Measurements from ENCODE around the gene TARS2. TPM values are rescaled to one million over a fixed set of nuclear protein-coding genes. Genes with fewer than 3 reads are reported as not detected.

TARS2 gene
- total RNA-seq, 1 experiment from 2014 or later, result 30.6 TPM

DNA sequence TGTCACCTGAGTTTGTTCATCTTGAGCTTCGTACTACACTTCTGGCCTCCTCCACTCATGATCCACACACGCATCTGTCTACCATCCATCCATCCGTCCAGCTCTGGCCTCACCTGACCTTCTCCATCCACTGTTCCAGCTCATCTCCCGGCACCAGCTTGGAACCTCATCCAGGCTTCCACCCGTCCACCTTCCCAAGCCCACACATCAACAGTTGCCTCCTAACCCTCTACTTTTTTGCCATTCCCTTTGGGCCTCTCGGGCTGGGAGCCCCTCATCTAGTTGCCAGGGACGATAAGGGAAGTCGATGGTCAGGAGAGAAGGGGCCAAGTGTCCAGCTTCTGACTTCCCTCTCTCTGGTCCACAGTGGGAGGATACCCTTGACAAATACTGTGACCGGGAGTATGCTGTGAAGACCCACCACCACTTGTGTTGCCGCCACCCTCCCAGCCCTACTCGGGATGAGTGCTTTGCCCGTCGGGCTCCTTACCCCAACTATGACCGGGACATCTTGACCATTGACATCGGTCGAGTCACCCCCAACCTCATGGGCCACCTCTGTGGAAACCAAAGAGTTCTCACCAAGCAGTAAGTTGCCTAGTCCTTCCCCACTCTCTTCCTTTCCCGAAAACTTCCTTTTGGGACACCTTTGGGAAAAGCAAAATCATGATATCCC lies 24.9 kb downstream of the TARS2 start:
- no peaks in the 10 kb centered on the region for H3K9me3 ChIP-seq
- Mint-ChIP-seq H3K9me3 (ENCODE audit: unreplicated experiment) (no peaks in the 10 kb centered on the region), H3K36me3 (ENCODE audit: insufficient read depth, unreplicated experiment) (peaks cover 16% of the 10 kb centered on the region), H3K4me3 (ENCODE audit: unreplicated experiment) (no peak overlapping the region), H3K27ac (ENCODE audit: unreplicated experiment) (no peak overlapping the region), H3K27me3 (ENCODE audit: insufficient read depth, unreplicated experiment) (no peaks in the 10 kb centered on the region), H3K4me1 (ENCODE audit: low read depth, unreplicated experiment) (peaks cover 9% of the 10 kb centered on the region)
- intact Hi-C loops (cut with micrococcal nuclease; ENCODE audit: unreplicated experiment), result no loop called here
- ChIA-PET POLR2A (no interaction called here), CTCF (no interaction called here)
- no peaks in the 10 kb centered on the region for H3K36me3 ChIP-seq (ENCODE audit: control insufficient read depth, insufficient read depth, low read length)
- no peaks in the 10 kb centered on the region for H3K27me3 ChIP-seq (replicated peaks; ENCODE audit: control insufficient read depth, insufficient read depth, low read length)
- TF ChIP-seq, protein P1, sequence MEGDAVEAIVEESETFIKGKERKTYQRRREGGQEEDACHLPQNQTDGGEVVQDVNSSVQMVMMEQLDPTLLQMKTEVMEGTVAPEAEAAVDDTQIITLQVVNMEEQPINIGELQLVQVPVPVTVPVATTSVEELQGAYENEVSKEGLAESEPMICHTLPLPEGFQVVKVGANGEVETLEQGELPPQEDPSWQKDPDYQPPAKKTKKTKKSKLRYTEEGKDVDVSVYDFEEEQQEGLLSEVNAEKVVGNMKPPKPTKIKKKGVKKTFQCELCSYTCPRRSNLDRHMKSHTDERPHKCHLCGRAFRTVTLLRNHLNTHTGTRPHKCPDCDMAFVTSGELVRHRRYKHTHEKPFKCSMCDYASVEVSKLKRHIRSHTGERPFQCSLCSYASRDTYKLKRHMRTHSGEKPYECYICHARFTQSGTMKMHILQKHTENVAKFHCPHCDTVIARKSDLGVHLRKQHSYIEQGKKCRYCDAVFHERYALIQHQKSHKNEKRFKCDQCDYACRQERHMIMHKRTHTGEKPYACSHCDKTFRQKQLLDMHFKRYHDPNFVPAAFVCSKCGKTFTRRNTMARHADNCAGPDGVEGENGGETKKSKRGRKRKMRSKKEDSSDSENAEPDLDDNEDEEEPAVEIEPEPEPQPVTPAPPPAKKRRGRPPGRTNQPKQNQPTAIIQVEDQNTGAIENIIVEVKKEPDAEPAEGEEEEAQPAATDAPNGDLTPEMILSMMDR (IDR thresholded peaks at IDR 0.05; ENCODE audit: insufficient read depth in 1 of 2, low read depth in 1 of 2, low read length in 1 of 2, severe bottlenecking in 1 of 2, unreplicated experiment in 1 of 2), result no peak
- no peak overlapping the region for H3K4me3 ChIP-seq (ENCODE audit: low read depth, low read length)
- H3K4me1 ChIP-seq, result peaks cover 11% of the 10 kb centered on the region; the same call in 1 of the 2 replicates
- BruUV-seq (replicated peaks), result no TSS peak
- DNase-seq, result no peak

DNA sequence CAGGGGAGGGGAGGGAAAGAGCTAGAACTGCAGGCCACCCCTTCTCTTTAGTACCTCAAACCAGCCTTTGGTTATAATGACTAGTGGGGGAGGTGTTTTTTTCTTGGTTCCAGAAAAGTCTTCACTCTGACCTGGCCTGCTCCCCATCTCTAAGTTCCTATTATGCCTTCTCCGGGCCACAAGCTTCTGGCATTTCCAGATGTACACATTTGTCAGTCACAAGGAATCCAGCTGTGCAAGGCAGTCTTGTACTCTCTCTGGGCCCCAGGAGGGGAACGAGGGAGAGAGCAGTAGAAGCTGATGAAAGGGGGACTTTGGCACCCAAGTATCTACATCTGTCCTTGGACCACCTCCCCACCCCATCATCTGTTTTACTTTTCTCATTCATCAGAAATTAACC lies 25.6 kb downstream of the TARS2 start:
- DNase-seq, result no peak
- no peaks in the 10 kb centered on the region for H3K27me3 ChIP-seq (replicated peaks; ENCODE audit: control insufficient read depth, insufficient read depth, low read length)
- H3K4me1 ChIP-seq, result peaks cover 7% of the 10 kb centered on the region; the same call in 1 of the 2 replicates
- ChIA-PET POLR2A (no interaction called here), CTCF (no interaction called here)
- H3K36me3 Mint-ChIP-seq (ENCODE audit: insufficient read depth, unreplicated experiment), result peaks cover 16% of the 10 kb centered on the region
- no peaks in the 10 kb centered on the region for H3K36me3 ChIP-seq (ENCODE audit: control insufficient read depth, insufficient read depth, low read length)
- no TSS peak for BruUV-seq (replicated peaks)
- peaks cover 9% of the 10 kb centered on the region for H3K4me1 Mint-ChIP-seq (ENCODE audit: low read depth, unreplicated experiment)
- H3K27ac Mint-ChIP-seq (ENCODE audit: unreplicated experiment), result no peak overlapping the region
- TF ChIP-seq, protein P1 (IDR thresholded peaks at IDR 0.05; ENCODE audit: insufficient read depth in 1 of 2, low read depth in 1 of 2, low read length in 1 of 2, severe bottlenecking in 1 of 2, unreplicated experiment in 1 of 2), result no peak
- H3K9me3 Mint-ChIP-seq (ENCODE audit: unreplicated experiment), result no peaks in the 10 kb centered on the region
- intact Hi-C loops (cut with micrococcal nuclease; ENCODE audit: unreplicated experiment), result no loop called here
- no peaks in the 10 kb centered on the region for H3K27me3 Mint-ChIP-seq (ENCODE audit: insufficient read depth, unreplicated experiment)
- no peak overlapping the region for H3K4me3 ChIP-seq (ENCODE audit: low read depth, low read length)
- H3K4me3 Mint-ChIP-seq (ENCODE audit: unreplicated experiment), result no peak overlapping the region
- no peaks in the 10 kb centered on the region for H3K9me3 ChIP-seq

DNA sequence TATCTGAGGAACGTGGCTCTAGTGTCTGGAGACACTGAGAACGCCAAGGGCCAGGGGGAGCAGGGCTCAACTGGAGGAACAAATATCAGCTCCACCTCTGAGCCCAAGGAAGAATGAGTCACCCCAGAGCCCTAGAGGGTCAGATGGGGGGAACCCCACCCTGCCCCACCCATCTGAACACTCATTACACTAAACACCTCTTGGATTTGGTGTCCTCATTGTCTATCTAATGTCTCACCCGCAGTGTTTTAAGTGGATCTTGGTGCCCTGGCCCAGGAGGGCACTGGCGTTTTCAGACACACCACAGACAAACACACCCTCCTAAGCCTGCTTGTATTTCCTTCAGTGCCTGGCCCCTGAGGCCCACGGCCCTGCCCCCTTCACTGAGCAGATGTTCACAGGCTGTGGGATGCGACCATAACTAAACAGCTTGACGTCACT lies 26.2 kb downstream of the TARS2 start:
- POLR2A ChIA-PET, result no interaction called here
- peaks cover 16% of the 10 kb centered on the region for H3K36me3 Mint-ChIP-seq (ENCODE audit: insufficient read depth, unreplicated experiment)
- no peaks in the 10 kb centered on the region for H3K9me3 Mint-ChIP-seq (ENCODE audit: unreplicated experiment)
- H3K27me3 Mint-ChIP-seq (ENCODE audit: insufficient read depth, unreplicated experiment), result no peaks in the 10 kb centered on the region
- Histone ChIP-seq H3K27me3 (replicated peaks; ENCODE audit: control insufficient read depth, insufficient read depth, low read length) (no peaks in the 10 kb centered on the region), H3K9me3 (no peaks in the 10 kb centered on the region), H3K4me1 (peaks cover 7% of the 10 kb centered on the region; the same call in 1 of the 2 replicates), H3K36me3 (ENCODE audit: control insufficient read depth, insufficient read depth, low read length) (no peaks in the 10 kb centered on the region), H3K4me3 (ENCODE audit: low read depth, low read length) (no peak overlapping the region)
- CTCF ChIA-PET, result no interaction called here
- TF ChIP-seq, protein P1 (IDR thresholded peaks at IDR 0.05; ENCODE audit: insufficient read depth in 1 of 2, low read depth in 1 of 2, low read length in 1 of 2, severe bottlenecking in 1 of 2, unreplicated experiment in 1 of 2), result no peak
- peaks cover 9% of the 10 kb centered on the region for H3K4me1 Mint-ChIP-seq (ENCODE audit: low read depth, unreplicated experiment)
- BruUV-seq (replicated peaks), result no TSS peak
- intact Hi-C loops (cut with micrococcal nuclease; ENCODE audit: unreplicated experiment), result no loop called here
- no peak overlapping the region for H3K4me3 Mint-ChIP-seq (ENCODE audit: unreplicated experiment)
- no peak for DNase-seq
- H3K27ac Mint-ChIP-seq (ENCODE audit: unreplicated experiment), result no peak overlapping the region

All from Caco-2 (cell line).